Measurements from ENCODE around the gene BTG1.
"Not testable (repeated sequence)": the region's sequence is repeated elsewhere in the genome, so short reads cannot be mapped to it uniquely, and the experiment has no call there.

The BTG1 gene

DNA sequence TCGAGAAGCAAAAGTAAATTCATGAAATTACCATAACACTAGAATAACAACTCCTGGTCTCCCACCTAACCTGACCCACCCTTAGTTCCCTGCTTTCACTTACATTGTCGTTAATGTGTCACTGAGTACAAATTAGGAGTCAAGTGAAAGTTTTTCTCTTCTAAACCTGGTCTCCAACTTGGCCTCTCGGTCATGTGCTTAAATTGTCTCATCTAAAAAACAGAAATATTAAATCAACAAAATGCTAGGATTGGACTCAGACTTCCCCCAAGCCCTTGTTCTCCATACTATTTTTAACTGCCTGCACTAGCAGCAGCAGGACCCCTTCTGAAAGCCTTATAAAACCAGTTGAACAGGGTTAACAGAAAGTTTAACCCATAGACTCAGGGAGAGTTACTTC lies 1.8 kb upstream of the BTG1 start:
- DNase-seq: no peak

DNA sequence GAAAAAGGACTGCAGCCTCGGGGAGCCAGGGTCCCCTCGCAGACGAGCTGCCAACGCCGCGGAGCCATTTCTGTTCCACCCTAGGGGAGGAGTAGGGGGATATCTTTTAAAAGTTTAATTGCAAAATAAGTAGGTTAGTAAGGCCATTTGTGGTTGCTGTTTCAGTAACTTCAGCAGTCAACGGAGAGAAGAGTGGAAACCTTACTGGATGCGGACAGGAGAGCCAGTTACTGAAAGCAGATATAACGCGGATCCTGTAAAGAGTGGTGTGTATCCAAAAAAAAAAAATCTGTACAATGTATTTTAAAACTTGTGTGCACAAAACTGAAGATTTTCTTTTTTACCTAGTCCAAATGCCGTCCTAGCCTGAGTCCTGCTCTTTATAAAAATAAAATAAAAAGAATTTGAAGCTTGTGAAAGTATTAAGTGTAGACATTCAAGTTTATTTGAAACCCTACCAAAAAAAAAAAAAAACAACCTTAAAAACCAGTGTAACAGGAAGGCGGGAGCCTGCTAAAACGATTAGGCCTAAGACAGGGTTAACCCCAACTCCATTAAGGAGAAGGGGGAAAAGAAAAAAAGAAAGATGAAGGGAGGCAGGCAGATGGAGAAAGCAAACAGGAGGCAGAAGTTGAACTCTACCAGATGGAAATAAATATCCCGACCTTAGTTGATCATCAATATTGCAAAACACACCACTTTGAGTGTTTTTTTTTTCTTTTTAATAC lies 1.0 kb upstream of the BTG1 start:
- no peak for DNase-seq

DNA sequence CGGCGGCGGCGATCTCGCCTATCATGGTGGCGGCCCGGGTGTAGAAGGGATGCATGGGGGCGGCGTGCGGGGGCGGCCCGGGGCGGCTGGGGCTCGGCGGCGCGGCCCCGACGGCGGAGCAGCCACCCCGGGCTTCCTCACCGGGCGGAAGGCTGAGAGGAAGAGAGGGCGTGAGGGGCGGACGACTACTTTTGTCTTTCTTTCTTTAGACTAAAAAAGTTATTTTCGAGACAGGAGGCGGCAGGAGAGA lies 240 bp downstream of the BTG1 start:
- no peak for DNase-seq

DNA sequence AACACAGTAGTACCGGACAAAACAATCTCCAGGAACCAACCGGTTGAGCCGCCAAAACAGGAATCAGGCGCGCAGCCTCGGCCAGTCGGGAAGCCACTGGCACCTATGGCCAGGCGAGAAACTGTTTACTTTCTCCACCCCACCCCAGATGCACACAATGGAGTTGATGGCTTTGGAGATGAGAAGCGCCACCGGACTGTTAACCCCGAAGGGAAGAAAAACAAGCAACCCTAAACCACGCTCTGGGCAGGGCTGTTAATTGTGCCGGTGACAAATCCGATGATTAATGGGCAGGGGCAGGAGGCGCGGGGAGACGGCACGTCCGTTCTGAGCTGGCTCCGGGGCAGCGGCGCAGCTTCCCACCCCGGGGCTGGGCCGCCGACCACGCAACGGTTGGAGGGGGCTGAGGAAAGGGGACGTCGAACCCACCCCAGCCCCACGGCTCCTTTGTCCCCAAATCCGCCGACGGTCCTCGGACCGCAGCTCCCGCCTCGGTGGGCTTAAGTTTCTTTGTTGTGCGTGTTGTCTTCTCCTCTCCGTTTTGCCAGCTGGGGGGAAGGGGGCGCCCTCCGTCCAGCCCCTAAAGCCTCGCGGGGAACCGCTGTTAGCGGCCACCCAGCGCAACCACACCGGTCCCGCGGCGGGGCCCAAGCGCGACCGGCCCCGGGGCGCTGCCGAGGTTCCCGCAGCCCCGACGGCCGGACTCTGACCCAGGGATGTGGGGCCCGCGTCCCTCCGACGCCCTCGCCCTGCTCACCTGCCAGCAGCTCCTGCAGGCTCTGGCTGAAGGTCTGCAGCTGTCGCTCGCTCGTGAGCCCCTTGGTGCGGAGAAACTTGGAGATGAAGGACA lies 790 bp downstream of the BTG1 start:
- DNase-seq: peak; percentile 88

DNA sequence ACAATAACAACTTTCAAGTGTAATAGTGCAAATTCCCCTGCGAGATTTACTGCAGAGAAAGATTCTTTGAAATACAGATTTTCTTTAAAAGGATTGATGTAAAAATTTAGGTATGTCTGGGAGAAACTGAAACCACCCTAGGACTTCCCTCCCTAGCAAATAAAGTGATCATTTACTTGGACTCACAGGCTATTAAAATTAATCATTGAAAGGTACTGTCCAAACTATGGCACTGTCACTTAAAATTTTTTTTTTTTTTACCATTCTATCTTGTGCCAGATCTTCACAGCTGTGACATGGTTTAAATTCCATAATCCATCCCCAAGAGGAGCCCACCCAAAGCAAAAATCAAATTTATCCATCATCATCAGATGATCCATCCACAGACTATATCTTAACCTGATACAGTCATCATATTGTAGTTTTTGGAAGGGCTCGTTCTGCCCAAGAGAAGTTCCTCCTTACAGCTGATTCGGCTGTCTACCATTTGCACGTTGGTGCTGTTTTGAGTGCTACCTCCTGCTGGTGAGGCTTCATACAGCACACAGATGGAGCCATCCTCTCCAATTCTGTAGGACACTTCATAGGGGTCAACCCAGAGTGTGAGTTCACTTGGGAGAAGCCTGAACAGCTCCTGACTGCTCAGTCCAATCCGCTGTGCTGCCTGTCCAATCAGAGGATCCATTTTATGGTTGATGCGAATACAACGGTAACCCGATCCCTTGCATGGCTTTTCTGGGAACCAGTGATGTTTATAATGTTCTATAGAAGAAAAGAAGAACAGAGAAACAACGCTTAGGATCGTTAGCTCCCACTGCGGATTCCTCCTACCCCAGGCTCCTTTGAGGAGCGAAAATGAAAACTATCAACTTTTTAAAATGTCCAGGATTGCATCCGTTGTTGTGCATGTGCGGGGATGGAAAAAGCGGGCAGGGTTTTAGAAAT lies 1.7 kb downstream of the BTG1 start:
- peak; percentile 81 for DNase-seq

DNA sequence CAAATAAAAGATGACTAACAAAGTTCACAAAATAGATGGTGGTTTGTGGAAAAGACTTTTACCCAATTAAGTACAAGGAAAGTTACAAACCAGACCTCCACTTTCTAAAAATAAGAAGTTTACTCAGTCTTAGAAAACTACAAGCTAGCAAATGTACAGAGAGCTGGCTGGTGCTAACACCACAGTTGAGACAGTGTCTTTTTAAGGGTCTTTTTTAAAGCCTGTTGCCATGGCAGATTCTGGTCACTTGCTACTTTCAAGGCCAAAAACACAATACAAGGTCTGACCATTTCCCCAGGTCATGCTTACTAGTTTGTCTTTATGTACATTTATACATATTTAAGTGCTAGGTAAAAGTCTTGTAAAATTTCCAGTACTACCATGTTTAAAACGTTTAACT lies 2.4 kb downstream of the BTG1 start:
- DNase-seq: no peak

DNA sequence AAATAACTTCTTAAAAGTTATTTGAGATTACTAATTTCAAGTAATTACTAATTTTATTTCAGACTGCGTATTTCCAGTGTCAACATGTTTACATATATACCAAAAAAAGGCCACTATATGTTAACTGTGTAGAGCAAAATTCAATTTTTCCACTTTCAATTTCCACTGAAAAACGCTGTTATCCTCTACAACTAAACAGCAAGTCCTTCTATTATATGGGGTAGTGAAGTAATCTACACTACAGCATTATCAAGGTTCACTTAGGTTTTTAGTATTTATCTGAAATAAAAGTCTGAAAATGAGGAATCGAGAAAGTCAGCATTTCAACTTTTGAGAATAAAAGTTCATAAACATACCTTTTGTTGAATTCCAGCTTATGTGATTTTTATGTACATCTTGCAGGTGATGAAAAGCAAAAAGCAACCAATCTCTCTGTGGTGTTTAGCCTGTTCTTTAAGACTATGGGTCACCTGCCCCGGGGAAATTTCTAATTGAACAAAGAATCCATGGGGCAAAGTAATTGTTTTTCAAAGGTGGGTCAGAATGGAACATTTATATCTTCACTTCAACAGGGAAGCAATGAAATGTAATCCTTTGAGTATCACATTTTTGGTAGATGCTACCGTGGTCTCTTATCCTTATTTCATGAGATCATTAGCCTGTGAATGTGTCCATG lies 3.3 kb downstream of the BTG1 start:
- DNase-seq: no peak

DNA sequence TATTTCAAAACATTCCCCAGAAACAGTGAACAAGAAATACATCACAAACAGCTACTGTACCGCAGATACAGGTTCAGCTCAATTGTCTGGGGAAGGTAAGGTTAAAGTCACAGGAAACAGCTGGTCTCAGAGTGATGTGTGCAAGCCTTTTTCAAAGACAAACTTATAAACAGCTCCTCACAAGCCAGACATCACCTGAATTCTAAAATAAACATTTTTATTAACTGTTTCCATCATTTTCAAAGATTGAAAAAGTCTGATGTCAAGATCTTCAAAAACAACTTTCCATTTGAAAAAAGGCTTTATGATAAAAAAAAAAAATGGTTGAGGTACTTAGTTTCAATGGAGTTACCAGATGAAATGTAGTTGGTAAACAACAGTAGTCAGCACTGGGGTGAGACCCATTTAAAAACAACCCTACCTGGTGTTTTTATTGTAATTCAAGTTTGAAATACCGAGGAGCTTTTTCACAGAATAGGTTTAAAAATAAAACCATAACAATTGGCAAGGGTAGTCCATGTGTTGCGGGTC lies 4.0 kb downstream of the BTG1 start:
- no peak for DNase-seq

DNA sequence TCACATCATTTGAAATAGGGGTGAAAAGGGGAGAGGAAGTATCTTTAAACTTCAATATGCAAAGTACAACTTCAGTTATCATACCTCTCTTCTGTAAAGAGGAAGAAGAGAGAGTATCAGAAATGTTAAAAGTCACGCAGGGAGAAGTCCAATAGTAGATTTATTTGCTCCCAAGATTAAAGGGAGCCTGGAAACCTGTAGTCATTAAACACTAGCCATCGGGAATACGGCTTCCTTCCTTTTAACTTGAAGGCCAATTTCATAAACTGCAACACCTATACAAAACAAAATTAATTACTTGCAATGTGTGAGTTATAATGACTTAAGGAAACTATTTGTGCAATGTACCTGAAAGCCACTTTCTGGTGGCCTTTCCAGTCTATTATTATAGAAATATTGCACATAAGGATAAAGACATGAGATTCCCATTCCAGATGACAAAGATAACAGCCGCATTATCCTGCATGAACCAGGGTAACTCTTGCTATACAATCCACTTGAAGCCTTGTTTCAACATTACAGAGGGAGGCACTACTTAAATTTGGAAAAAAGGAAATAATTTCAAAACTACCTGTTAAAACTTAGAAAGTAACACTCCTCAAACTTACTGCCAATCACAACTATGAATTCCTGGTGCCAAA lies 4.6 kb downstream of the BTG1 start:
- no peak for DNase-seq

DNA sequence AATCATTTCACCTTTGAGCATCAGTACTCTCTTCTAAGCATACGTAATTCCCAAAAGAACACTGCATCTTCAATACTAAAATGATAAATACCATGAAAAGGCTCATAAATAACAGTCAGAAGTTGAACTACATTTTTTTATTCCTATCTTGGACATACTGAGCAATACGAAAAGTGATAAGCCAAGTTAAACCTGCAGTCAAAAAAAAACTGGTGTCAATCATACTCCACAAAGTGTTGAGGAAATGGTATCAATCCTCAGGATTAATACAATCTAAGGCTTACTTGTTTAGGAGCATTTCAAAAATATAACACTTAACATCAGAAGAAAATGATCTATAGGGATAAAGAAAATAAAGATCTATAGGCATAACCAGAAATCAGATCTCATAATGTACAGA lies 5.5 kb downstream of the BTG1 start:
- DNase-seq: no peak

DNA sequence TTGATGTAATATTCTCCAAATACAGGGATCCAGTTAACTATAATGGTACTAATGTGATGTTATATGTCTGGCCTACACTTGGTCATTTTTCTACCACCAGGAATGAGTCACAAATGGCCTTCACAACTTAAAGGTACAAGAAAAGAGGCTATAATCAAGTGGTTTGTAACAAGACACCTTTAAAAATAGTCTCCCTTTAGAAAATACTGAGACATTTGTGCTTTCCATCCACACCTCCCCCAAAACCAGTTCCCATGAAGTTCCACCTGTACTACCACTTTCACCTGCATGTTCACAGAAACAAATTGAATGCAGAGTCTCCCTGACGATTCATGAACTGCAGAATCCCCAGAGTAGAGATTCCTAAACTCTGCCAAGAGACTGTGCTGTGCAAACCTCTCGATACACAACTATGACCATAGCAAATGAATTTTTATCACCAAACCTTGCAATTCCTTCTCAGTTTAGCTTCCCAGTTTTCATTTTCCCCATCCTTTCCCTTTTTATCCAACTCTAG lies 6.0 kb downstream of the BTG1 start:
- no peak for DNase-seq

DNA sequence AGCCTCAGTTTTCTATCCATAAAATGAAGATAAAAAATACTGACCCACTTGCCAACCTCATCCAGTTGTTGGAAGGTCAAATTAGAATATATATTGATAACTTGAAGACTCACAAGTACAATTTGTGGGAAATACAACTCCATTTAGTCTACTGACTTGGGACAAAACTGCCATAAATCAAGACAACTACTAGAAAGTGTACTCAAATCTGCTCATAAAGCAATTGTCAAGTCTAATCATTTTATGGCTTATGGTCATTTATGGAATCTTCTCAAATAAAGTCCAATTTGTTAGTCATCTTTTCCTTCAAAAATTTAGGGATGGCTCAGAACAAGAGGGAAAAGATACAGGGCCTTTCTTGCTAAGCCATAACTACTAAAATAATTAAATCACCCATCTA lies 7.0 kb downstream of the BTG1 start:
- no peak for DNase-seq

DNA sequence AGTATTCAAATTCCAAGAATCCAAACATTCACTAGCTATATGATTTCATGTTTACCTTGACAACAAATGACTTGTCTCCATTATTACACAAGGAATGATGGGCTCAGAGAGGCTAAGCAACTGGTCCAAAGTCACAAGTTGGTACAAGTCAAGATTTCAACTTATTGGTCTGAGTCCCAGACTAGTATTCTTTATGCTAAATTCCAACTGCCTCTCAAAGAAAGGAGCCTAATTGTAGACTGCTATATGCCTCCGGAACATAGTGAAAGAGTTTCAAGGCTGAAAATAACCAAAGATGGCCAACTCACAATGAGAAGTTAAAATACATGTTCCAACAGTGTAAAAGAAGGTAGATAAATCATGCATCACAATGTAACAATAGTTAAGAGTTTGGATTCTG lies 7.5 kb downstream of the BTG1 start:
- DNase-seq: no peak

DNA sequence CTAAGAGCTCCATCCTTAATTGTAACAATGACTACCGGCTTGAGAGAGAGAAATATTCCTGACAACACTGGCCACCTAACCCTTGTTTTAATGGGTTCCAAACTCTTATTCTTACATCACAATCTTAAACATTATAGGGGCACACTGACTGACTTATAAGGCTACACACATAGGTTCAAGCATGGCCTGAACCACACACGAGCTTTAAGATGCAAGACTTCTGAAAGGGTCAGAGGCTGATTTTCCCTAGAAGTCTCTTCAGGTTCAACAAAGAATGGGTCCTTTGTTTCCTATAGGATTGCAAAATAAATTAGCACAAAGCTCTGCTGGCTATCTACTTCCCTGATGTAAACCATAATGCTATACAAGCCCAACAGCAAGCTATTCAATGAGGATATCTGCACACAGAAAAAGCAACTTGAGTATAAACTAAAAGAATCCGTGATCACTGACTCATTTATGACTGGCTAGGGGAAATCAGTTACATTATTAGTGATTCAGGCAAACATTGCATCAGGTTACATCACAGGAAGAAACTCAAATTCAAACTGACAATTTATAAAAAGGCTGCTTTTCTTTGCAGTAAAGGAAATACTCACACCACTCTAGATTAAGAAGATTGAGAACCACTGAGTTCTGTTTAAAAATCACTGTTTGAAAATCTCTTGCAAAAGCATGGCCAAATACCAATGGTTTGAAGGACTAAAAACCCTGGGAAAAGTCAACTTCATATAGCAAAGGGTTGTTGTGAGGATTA lies 8.5 kb downstream of the BTG1 start:
- DNase-seq: peak; percentile 31

DNA sequence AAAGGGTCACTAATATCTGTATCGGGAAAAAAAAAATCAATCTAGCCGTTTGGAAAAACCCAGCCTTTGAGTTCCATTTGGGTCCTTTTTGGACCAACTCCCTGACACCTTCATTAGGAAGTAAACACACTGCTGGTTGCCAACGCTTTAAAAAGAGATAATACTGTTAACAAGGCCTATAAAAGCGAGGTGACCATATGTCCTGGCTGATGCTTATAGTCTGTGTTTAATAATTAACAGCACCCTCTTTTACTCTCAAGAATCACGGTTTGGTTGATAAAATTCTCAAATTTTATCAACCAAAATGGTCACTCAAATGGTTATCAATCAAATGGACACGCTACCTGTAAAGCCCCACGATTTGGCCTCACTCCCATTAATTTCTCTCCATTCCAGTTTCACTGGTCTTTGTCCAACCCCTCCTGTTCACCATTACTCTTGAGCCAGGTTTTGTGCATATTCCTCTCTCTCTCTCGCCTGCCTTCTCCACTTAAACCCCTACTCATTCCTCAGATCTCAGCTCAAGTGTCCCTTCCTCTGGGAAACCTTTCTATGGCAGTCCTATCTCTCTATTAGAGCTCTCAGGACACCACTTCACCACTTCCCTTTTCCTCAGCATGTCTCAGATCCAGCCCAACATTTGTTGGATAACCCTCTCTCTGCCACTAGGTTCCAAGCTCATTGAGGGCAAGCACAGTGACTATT lies 9.5 kb downstream of the BTG1 start:
- DNase-seq: no peak

DNA sequence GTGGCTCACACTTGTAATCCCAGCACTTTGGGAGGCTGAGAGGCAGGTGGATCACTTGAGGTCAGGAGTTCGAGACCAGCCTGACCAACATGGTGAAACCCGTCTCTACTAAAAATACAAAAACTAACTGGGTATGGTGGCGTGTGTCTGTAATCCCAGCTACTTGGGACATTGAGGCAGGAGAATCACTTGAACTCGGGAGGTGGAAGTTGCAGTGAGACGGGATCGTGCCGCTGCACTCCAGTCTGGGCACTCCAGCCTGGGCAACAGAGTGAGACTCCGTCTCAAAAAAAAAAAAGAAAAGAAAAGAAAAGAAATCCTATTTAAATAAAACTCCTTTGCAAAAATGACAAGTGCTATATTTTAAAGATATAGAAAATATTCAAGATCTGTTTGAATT lies 10.1 kb downstream of the BTG1 start:
- DNase-seq: not testable (repeated sequence)

DNA sequence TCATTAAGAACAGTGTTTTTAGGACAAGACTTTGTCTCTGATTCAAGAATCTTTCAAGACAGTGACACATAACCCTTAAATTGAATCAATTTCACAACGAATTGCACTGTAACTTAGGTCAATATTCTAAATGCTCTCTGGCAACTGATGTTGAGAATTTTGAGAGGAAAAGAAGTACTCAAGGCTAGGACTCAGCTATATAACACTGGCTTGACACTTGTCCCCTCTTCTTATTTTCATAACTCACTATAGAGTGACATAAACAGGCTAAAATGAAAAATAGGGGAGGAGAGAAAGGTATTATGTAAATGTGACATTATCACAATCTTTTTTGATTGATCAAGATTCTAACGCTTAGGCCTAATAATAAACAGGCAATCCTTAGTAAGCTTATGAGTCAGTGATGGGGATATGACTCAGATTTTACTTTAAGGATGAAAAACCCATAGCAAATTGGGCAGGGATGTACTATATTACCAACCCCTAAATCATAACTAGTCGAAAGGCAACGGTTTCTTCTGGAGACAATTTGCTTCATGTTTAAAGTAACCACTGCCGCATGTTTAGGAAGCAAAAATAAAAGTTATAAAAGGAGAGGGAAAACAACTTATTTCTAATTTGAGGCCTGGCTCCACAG lies 10.9 kb downstream of the BTG1 start:
- no peak for DNase-seq

DNA sequence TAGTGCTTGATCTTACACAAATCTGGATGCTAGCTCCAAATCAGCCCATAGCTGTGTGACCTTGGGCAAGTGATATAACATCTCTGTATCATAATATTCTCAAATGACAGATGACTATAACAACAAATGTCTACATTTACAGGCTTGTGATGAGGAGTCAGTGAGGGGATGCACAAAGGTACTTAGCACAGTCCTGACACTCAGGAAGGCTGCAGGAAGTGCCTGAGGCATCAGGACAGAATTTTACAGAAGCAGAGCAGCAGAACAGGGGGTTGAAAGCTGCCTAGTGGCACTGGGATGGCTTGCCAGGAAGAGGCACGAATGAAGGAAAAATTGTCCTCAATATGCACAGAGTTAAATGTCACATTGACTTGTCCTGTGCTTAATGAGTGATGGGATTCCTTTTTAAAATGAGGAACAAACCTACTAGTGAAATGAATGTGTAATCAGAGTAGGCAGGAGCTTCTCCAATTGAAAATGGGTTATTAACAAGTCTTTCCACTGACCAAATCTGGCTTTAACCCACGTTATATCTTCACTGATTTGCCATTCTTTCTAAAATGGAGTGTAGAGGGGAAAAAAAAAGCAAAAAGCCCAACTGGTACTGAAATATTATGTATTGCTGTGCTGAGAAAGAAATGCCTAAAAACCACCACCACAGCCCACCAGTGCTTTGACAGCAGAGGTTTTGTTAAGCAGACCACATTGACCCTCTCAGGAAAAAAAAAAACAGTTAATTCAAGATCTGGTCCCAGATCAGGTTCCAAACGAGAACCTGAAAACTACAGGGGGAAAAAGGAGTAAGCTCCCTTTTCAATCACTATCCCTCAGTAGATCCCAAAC lies 11.6 kb downstream of the BTG1 start:
- no peak for DNase-seq

DNA sequence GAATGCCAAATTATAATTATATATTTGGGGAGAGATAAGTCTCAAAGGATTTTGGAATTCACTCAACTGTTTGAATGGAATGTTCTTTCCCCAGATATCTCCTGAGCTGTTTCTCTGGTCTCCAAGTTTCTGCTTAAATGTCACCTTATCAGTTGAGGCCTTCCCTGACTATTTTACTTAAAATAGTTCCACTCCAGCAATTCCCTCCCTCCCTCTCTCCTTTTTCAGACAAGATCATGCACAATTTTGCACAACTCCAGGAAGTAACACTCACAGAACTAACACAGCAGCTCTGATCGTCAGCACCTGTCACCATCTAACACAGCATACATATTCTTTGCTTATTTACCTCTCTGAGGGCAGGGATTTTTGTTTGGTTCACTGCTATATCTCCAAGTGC lies 12.5 kb downstream of the BTG1 start:
- no peak for DNase-seq

Data from retina (tissue), 1 donor.